Measurements from ENCODE around the gene TUBGCP3.

DNA sequence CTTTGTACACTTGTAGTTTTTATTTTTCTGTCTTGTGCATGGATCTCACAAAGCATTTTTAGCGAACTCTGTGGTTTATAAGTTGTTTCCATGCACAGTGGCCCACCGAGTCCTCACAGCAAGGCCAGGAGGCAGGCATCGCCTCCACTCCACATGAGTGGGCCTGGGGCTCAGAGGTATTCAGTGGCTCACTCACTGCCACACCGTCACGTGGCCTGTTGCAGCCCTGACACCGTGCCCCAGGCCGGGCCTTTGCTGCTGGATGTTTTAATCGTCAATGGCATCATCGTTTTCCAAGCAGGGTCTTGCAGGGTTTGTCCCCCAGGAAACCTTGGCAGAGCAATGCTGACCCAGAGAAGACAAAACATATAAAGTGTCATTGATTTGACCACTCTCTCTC, 152.0 kb downstream of the TUBGCP3 start:
- TF ChIP-seq, protein P1, sequence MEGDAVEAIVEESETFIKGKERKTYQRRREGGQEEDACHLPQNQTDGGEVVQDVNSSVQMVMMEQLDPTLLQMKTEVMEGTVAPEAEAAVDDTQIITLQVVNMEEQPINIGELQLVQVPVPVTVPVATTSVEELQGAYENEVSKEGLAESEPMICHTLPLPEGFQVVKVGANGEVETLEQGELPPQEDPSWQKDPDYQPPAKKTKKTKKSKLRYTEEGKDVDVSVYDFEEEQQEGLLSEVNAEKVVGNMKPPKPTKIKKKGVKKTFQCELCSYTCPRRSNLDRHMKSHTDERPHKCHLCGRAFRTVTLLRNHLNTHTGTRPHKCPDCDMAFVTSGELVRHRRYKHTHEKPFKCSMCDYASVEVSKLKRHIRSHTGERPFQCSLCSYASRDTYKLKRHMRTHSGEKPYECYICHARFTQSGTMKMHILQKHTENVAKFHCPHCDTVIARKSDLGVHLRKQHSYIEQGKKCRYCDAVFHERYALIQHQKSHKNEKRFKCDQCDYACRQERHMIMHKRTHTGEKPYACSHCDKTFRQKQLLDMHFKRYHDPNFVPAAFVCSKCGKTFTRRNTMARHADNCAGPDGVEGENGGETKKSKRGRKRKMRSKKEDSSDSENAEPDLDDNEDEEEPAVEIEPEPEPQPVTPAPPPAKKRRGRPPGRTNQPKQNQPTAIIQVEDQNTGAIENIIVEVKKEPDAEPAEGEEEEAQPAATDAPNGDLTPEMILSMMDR (IDR thresholded peaks at IDR 0.05; ENCODE audit: low read depth, low read length, poor library complexity, severe bottlenecking), result no peak
- TF ChIP-seq EZH2phosphoT487 (IDR thresholded peaks at IDR 0.05; ENCODE audit: borderline replicate concordance, low read length), result no peak

Measured in DOHH2 (cell line).